Cortex of kidney (tissue), 1 donor: ENCODE data around the gene CTDNEP1.

Experiments
- DNase-seq: peaks from one replicate; lab custom pipeline; 2025; lab: John Stamatoyannopoulos, UW

The CTDNEP1 gene

DNA sequence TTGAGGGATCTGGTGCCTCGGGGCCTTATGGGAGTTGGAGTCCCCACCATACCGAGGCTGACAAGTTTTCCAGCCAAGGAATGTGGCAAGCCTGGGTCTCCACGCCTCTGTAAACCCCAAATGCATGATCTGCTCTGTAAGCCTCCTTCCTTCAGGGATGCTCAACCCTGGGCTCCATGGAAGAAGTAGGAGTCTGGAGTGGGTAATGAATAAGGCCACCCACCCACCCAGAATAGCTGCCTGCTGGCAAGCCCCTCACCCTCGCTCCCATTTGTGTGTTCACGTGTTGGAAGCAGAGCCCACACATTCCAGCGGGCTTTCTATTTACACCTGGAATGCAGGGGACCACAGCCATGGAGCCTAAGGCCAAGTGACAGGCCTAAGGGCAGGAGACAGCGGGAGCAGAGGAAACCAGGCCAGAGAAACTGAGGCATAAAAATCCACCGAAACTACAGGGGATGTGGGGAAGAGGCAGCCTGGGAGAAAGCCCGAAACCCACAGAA lies 36.3 kb downstream of the CTDNEP1 start:
- no peak for DNase-seq

DNA sequence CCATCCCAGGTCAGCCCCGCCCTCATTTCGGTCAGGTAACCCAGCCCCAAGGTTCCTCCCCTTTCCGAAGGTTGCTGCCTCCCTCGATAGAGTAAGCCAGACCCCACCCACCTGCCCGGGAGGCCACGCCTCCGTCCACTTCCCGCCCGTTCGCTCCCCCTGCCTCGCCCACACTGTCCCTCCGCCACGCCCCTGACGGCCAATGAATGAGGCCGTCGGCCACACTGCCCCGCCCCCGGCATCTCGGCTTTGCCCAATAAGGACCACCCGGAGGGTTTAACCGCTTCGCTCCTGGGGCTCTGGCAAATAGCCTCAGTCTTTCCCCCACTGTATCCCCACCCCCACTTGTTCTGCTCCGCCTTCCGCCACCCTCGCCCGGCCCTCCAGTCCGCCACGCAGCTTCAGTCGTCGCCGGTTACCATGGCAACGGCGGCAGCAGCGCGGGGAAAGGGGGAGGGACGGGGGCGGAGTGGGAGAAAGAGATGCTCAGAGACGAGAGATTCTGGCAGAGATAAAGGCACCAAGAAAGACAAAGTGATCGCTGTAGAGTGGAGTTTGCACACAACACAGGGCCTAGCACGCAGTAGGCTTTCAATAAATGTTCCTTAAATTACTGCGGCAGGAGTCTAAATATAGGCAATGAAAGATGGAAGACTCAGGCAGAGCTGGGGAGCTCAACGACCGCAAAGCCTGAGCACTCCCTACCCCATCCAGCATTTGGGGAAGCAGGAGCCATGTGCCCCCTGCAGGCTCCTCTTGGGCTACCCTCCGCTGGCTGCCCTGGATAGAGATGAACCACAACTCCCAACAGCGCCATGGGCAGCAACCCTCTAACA lies 37.0 kb downstream of the CTDNEP1 start:
- no peak for DNase-seq

DNA sequence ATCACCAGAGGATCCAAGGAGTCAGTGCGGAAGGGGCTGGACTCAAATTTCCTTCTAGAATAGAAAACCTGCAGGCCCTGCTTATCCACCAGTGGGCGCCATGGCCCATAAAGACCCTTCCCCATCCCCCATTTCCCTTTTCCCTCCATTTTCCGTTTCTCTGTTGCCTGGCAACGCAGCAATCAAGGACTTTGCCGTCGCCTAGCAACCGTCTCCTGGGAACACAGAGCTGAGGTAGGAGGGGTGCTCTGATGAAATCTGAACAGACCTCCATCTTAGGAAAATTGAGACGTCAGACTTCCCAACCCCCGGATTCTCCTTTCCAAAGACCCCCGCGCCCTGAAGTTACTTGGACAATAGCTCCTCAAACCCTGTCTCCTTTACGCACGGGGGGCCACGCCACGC lies 37.6 kb downstream of the CTDNEP1 start:
- DNase-seq = no peak

DNA sequence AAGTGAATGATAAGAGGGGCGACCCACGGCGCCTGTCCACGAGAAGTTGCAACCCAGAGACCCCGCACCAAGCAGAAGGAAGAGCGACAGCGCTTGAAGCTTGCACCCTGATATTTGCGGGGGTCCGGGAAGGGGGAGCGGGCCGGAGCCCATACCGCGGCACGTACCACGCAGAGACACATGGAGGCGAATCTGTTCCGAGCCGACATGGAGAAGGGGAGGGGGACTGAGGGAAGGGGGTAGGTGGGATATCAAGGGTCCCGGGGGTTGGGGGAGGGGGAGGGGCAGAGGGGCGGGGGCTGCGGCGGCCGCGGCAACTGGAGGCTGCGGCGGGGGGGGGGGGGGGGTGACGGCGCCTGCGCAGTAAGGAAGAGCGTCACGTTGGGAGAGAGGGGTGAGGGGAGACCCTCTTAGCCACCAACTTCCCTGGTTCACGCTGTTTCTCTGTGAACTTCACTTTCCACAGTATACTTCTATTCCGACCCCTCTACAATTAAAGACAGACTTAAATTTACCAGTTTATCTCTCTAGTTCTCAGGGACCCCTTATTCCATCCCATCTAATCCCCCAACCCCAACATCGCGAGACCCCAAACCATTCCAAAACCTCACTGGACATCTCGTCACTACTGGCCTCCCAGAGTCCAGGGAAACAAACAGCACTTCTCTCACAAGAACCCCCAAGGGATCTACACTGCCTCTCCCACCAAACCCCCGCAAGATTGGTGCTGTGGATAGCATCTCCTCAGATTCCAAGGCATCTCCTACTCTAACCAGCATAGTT lies 39.9 kb downstream of the CTDNEP1 start:
- DNase-seq = no peak

DNA sequence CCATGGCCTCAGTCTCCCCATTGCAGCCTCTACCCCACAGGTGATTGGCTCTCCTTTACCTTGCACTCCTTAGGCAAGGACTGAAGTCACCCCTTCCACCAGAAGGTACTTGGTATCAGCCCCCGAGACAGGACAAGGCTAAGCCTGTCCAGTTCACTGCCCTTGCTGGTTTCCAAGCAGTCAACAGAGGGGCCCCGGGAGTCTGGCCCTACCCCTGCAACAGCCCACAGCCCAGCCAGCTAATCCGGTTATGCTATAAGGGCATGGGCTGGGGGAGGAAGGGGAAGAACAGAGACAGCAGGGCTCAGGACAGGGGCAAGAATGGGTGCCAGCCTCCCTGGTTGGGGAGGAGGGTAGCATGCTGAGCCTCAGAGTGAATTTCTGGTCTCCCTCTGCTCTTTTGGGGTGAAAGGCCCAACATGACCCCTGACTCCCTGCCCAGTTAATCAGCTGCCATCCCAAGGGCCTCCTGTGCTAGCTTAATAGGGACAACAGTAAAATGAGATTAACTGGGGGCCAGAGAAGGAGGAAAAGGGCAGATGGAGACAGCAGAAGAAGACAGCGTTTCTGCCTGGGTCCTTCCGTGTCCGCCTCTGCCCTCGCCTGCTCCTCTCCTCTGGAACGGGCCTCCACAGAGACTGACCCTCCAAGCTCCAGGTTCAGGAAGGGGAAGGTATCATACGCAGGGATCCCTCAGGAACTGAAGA lies 42.6 kb downstream of the CTDNEP1 start:
- DNase-seq = no peak

DNA sequence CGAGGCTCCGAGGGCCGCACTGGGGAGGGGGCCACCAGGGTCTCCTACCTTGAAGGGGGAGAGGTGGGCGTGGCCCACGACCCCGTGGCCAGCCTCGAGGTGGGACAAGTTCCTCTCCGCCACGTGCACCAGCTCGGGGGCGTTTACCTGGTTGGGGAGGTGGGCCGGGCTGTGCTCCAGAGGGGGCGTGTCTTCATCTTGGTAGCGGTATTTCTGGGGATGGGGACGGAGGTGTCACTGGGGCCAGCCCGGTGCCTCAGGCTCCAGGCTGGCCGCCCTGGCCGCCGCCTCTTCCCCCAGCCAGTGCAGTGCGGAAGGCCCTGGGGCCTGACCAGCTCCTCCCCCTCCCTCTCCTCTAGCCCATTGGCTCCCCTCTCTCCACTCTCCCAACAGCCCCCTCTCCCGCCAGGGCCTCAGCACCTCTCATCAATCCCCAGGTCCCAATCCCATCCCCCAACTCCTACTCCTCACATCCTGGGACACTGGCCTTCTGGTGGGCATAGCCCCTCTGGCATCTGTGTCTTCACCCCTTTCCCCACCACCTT lies 43.4 kb downstream of the CTDNEP1 start:
- no peak for DNase-seq

DNA sequence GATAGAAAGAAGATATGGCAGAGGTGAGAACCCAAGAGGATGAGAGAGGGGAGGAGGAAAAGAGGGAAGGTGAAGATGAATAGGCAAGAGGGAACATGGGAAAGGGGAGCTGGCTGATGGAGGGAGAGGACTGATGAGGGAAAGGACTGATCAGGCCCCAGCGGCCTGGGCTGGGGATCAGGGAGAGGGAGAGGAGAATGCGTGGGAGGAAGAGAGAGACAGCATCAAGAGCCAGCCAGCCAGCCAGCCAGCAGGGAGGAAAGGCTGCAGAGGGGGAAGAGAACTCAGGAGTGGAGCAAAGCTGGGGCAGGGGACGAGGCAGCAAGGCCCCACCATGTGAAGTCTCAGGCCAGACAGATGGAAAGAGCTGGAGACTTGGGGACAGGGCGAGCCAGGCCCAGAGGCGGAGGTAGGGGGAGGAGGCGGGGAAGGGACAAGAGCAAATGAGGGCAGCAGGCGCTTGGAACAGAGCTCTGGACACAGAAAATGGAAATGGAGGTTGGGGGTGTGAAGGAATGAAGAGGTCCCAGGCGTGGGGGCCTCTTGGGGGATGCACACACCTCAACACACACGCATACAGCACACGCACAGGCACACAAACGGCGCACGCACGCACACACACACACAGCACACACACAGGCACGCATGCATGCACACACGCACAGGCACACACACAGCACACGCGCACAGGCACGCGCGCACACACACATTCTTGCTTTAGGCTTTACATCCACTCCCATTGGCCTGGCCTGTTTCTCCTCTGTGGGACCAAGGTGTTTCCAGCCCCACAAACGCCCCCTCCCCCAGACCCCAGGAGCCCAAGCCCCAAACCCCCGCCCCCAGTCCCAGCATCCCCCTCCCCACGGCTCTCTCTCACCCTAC lies 44.2 kb downstream of the CTDNEP1 start:
- DNase-seq = no peak

DNA sequence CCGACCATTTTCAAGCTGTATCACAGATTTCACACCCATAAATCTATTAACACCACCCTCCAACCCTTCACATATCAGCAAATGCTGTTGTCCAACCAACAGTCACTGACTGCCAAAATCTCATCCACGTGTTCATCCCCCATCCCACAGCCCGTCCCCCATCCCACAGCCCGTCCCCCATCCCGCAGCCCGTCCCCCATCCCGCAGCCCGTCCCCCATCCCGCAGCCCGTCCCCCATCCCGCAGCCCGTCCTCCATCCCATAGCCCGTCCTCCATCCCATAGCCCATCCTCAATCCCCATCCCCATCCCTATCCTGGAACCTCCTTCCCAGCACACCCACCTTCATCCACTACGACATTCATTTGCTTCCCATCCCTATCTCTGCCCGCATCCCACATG lies 46.0 kb downstream of the CTDNEP1 start:
- DNase-seq = no peak

DNA sequence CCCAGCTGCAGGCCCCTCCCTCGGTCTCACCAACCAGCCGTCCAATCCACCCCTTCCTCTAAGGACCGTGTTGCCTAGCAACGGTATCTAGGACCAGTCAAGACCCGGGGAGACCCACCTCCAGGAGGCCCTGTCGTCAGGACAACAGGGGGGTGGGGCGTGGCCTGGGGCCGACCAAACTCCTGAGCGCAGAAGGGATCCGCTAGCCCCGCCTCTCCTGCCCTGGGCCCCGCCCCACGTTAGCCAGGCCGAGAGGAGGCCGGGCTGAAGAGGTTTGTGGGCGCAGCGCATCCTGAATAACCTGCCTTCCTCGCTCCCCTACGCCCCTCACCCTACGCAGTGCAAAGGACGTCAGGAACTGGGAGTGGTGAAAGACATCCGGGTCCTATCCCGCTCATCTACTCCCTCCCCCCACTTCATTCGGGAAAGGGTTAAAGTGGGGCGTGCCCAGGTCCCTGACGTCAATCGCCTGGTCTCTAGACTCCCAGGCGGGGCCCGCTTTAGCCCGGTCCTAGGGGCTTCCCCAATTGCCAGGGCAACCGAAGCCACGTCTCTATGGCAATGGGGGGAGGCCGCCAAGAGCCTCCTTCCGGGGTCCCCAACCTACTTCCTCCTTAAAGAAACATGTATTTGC lies 46.6 kb downstream of the CTDNEP1 start:
- DNase-seq = no peak

DNA sequence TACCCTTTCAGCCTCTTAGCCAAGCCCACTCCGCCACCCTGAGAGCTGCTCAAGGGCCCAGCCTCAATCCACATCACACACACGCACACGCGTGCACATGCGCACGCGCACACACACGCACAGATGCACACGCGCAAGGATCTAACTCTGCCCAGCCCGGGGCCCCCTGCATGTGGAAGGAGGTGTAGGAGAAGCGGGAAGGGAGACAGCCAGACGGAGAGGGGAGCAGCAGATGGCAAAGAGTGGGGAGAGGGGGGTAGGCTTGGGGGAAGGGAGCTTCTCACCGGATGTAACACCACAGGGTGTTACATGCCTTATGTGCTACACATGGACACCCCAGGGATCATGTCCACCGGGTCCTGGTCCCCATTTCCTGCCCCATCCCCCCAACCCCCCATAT lies 47.2 kb downstream of the CTDNEP1 start:
- no peak for DNase-seq

DNA sequence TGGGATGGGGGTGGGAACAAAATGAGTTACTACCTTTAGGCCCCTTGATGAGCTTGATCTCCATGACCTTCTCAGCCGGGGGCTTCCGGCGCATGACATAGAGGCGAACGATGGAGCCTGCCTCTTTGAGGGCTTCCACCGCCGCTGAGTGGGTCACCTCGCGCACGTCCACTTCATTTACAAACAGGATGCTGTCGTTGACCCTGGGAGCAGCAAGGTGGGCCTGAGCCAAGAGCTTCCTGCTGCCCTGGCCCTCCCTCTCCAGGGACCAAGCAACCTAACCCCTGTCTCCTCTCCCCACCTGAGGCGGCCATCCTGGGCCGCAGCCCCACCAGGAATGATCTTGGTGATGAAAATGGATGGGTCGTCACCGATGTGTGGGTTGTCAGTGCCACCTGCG lies 48.1 kb downstream of the CTDNEP1 start:
- DNase-seq = no peak

DNA sequence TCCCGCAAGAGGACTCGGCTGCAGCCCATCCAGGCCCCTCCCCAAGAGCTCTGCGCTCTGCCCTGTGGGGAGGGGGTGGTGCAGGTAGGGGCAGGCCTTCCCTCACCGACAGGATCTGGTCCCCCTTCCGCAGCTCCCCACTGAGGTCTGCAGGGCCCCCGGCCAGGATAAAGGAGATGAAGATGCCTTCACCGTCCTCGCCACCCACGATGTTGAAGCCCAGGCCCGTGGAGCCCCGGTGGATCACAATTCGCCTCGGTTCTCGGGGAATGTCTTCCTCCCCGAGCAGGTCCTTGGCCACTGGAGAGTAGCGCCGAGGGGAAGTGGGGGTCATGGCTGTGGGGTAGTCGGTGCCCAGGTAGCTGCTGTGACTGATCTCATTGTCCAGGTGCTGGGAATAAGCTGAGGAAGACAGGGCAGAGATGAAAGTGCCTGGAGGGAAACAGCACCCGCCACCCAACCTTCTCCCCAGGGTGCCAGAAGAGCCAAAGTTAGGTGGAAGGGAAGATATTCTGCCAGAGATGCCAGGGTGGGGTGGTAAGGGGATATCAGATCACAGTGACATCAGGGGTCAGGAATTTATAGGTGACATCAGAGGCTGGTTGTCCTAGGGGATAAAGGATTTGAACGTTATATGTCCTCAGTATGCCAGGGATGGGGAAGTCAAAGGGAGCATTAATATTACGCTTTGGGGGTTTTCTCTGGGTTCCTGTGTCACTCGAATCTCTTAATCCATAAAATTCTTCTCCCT lies 54.7 kb downstream of the CTDNEP1 start:
- DNase-seq = no peak

DNA sequence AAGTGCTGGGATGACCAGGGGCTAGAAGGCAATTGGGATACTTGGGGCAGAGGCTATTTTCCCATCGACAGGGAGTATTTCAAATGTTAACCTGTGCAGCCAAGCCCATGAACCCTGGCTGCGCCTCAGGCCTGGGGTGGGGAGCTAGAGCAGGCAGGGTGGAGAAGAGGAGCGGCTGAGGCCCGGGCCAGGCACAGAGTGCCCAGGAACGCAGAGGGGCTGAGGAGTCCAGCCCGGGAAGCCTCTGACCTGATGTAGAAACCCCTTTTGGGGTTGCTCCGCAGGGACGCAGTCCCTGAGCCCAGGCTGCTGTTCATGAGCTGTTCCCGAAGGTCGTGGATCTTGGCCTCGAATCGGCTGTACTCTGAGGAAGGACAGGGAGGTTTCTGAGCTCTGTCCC lies 55.6 kb downstream of the CTDNEP1 start:
- DNase-seq = no peak
